K562 (cell line): Measurements from ENCODE around the gene CPA2. TPM values are rescaled to one million over a fixed set of nuclear protein-coding genes. Genes with fewer than 3 reads are reported as not detected.

Experiments used
- ATAC-seq: fragments of 200-7000 bp; cut with Tn5 transposase; 3 replicates; pipeline ENCODE4 v1.9.1; 2020; ENCODE audit warnings: moderate library complexity
- BruUV-seq: library from RNA; stranded (reverse); fragments of 400-500 nt; replicated peaks from 2 replicates; lab custom pipeline; 2021; lab: Mats Ljungman, UMichigan
- CTCF ChIA-PET: fragments of 300-600 bp; formaldehyde crosslinking; extraction: SDS; loops from one replicate; lab custom pipeline; 2021; ENCODE audit warnings: low intra/inter-chr PET ratio; lab: Yijun Ruan, JAX
- POLR2A ChIA-PET: fragments of 300-600, 350-650 bp; sonication (Branson Sonifier 250); formaldehyde crosslinking; extraction: SDS; loops from one replicate; lab custom pipeline; 2021; ENCODE audit warnings: antibody characterized with exemption, inconsistent platforms; lab: Yijun Ruan, JAX
- DNase-seq, 4 experiments: peaks; one replicate each; pipeline versions ENCODE4 v3.0.0 to v3.0.0-alpha.2; 2011 to 2018; ENCODE audit warnings: low spot score in 3 of 4, mixed read lengths in 3 of 4; ENCODE audit errors: extremely low read depth in 1 of 4
- FAIRE-seq: peaks from 2 replicates; lab custom pipeline; 2011; peaks lifted over from hg19 to GRCh38; lab: Jason Lieb, UNC
- H2AFZ ChIP-seq: 2 replicates; pipeline ENCODE4 v1.6.0; 2011; ENCODE audit warnings: low read depth, low read length, control low read depth, inconsistent platforms
- H3K27ac ChIP-seq: fragments of 200-600 bp; 3 replicates; pipeline ENCODE4 v1.8.0; 2011; ENCODE audit warnings: low read depth, mild to moderate bottlenecking, control low read depth, inconsistent platforms, low read length, moderate library complexity, mixed read lengths; ENCODE audit errors: extremely low read depth
- H3K27me3 ChIP-seq, 2 experiments: fragments of 300-600 bp in 1 of 2; 2 replicates in 1 of 2; 3 replicates in 1 of 2; pipeline versions ENCODE4 v1.6.0 to v1.8.0; 2011; ENCODE audit warnings: inconsistent platforms in 2 of 2, low read length in 2 of 2, mild to moderate bottlenecking in 1 of 2, mixed read lengths in 1 of 2, moderate library complexity in 1 of 2; ENCODE audit not compliant: control insufficient read depth in 2 of 2, insufficient read depth in 2 of 2
- H3K36me3 ChIP-seq: fragments of 300-600 bp; 3 replicates; pipeline ENCODE4 v1.8.0; 2011; ENCODE audit warnings: mild to moderate bottlenecking, low read length, inconsistent platforms; ENCODE audit not compliant: control insufficient read depth, insufficient read depth
- H3K4me1 ChIP-seq, 2 experiments: fragments of 200-600 bp in 1 of 2; replicated peaks in 1 of 2; 2 replicates in 1 of 2; 3 replicates in 1 of 2; pipeline versions ENCODE4 v1.5.1 to v1.8.0; 2011; ENCODE audit warnings: inconsistent platforms in 2 of 2, low read length in 2 of 2, mild to moderate bottlenecking in 1 of 2, mixed read lengths in 1 of 2, moderate library complexity in 1 of 2; ENCODE audit not compliant: control insufficient read depth in 2 of 2, insufficient read depth in 2 of 2
- H3K4me2 ChIP-seq: 2 replicates; pipeline ENCODE4 v1.6.1; 2011; ENCODE audit warnings: low read length, control low read depth, inconsistent platforms, mixed read lengths; ENCODE audit not compliant: insufficient read depth
- H3K4me3 ChIP-seq: fragments of 200-600 bp; sonication (generic), shearing (Covaris generic); 2 replicates; pipeline ENCODE4 v1.5.1; 2016; ENCODE audit warnings: control low read depth, inconsistent platforms
- H3K79me2 ChIP-seq: fragments of 200-600 bp; 3 replicates; pipeline ENCODE4 v1.8.0; 2011; ENCODE audit warnings: low read length, inconsistent platforms; ENCODE audit not compliant: control insufficient read depth, insufficient read depth
- H3K9ac ChIP-seq, 2 experiments: 2 replicates each; pipeline versions ENCODE4 v1.6.0 to v1.6.1; 2011; ENCODE audit warnings: low read depth in 2 of 2, low read length in 2 of 2, control low read depth in 1 of 2, inconsistent platforms in 1 of 2, mild to moderate bottlenecking in 1 of 2, mixed read lengths in 1 of 2; ENCODE audit not compliant: insufficient read depth in 1 of 2
- H3K9me1 ChIP-seq: one replicate; pipeline ENCODE4 v1.6.0; 2011; ENCODE audit warnings: inconsistent platforms, mild to moderate bottlenecking, low read length, moderate library complexity; ENCODE audit not compliant: control insufficient read depth, insufficient read depth
- H3K9me3 ChIP-seq: replicated peaks from 2 replicates; pipeline ENCODE4 v1.5.1; 2011; ENCODE audit warnings: low read depth, low read length, inconsistent platforms; ENCODE audit not compliant: control insufficient read depth, insufficient read depth
- H4K20me1 ChIP-seq: replicated peaks from 2 replicates; pipeline ENCODE4 v1.6.1; 2011; ENCODE audit warnings: low read length, inconsistent platforms, mixed read lengths; ENCODE audit not compliant: control insufficient read depth, insufficient read depth
- HDAC6 ChIP-seq: IDR thresholded peaks from 2 replicates; pipeline ENCODE4 v1.6.1; 2012; ENCODE audit warnings: low read depth, mild to moderate bottlenecking, control low read depth, inconsistent platforms, low read length, moderate library complexity
- REST ChIP-seq, 2 experiments: fragments of 450-650 bp; formaldehyde crosslinking in 1 of 2; IDR thresholded peaks; 2 replicates each; pipeline versions ENCODE4 v1.4.0 to v1.6.1; 2014 to 2020; ENCODE audit warnings: mild to moderate bottlenecking in 2 of 2, borderline replicate concordance in 1 of 2, low read depth in 1 of 2
- SLC30A9 ChIP-seq: fragments of 250-450 bp; sonication (Bioruptor Pico); IDR thresholded peaks from 2 replicates; pipeline ENCODE4 v1.8.0; 2022; ENCODE audit warnings: mild to moderate bottlenecking, moderate library complexity
- SRF ChIP-seq, 2 experiments: fragments of 250-450, 450-650 bp in 1 of 2; sonication (Bioruptor Pico) in 1 of 2; sonication (generic) in 1 of 2; formaldehyde crosslinking; IDR thresholded peaks; 2 replicates each; pipeline versions ENCODE4 v1.5.0 to v1.5.1; 2020 to 2022; ENCODE audit warnings: mild to moderate bottlenecking in 1 of 2, missing genetic modification reagents in 1 of 2
- SUPT5H ChIP-seq: fragments of 450-650 bp; IDR thresholded peaks from 2 replicates; pipeline ENCODE4 v1.6.1; 2016
- in situ Hi-C: fragments of 300-500 bp; cut with MboI; formaldehyde crosslinking; loops from 4 replicates; pipeline ENCODE4 v1.15.0; 2018; ENCODE audit warnings: inconsistent platforms, mixed read lengths
- intact Hi-C: fragments of 100-400 bp; cut with micrococcal nuclease; formaldehyde crosslinking; loops from 2 replicates; pipeline ENCODE4 v1.14.2; 2022
- polyA plus RNA-seq, 8 experiments: library from polyadenylated mRNA; depleted of rRNA in 4 of 8; stranded (reverse) in 5 of 8; unstranded in 3 of 8; fragments of >200 nt; fragmentation: Nextera tagmentation in 2 of 8; fragmentation: Illumina TruSeq in 1 of 8; extraction: Ambion mirVana in 2 of 8; extraction: Trizol in 1 of 8; gene quantifications; 2 replicates each; pipeline versions ENCODE4 v1.2.1 to v1.2.3, GENCODE V29; 2011 to 2014; ENCODE audit warnings: inconsistent platforms in 1 of 8, missing spikeins in 1 of 8
- total RNA-seq, 7 experiments: library from RNA; depleted of rRNA in 6 of 7; stranded (reverse); fragments of >200 nt in 6 of 7; fragmentation: Illumina TruSeq in 2 of 7; extraction: Trizol in 2 of 7; gene quantifications; 2 replicates each; pipeline versions ENCODE4 v1.2.1 to v1.2.3, GENCODE V29; 2011 to 2021; ENCODE audit warnings: low replicate concordance in 1 of 7
- TF ChIP-seq, protein P1 (sequence below): fragments of 250-450 bp; sonication (Bioruptor Pico); IDR thresholded peaks from 2 replicates; pipeline ENCODE4 v1.4.0; 2020; ENCODE audit warnings: mild to moderate bottlenecking, moderate library complexity

The CPA2 gene
- total and polyA plus RNA-seq, 9 of the 15 experiments (the other 6 are each of a cell fraction or from before 2014, with no cell fraction given), result 0.04 to 0.84 (median 0.09) TPM; not detected in 4

- ATAC-seq (no peak), FAIRE-seq (no peak), DNase-seq (no peak)
- peaks cover 30 to 32% of the 10 kb centered on the region in 2 experiments for H3K27me3 ChIP-seq
- CTCF ChIA-PET, result no interaction called here
- no peaks in the 10 kb centered on the region for H3K79me2 ChIP-seq
- H3K4me2 ChIP-seq, result no peak overlapping the region
- in situ Hi-C loops, result no loop called here
- no peaks in the 10 kb centered on the region for H3K9me1 ChIP-seq
- no peaks in the 10 kb centered on the region for H3K36me3 ChIP-seq
- no peaks in the 10 kb centered on the region for H3K4me1 ChIP-seq
- POLR2A ChIA-PET, result no interaction called here
- no peak overlapping the region for H2AFZ ChIP-seq
- no peak overlapping the region for H3K27ac ChIP-seq
- no peaks in the 10 kb centered on the region for H4K20me1 ChIP-seq
- H3K9me3 ChIP-seq, result no peaks in the 10 kb centered on the region
- H3K4me3 ChIP-seq, result no peak overlapping the region
- no TSS peak for BruUV-seq
- no peak overlapping the region for H3K9ac ChIP-seq
- intact Hi-C loops, result loop anchor here (5.0 to 10.0 kb wide), 2 partner anchors 207 to 556 kb away; partner anchors contain the start of gene KLHDC10
- TF ChIP-seq SUPT5H, result no peak
- TF ChIP-seq REST (IDR thresholded peaks at IDR 0.05; ENCODE audit: borderline replicate concordance), result no peak
- TF ChIP-seq REST (CRISPR knock-in tag; IDR thresholded peaks at IDR 0.05; ENCODE audit: low read depth), result no peak
- no peak for TF ChIP-seq HDAC6
- TF ChIP-seq SLC30A9, result no peak
- TF ChIP-seq, protein P1, sequence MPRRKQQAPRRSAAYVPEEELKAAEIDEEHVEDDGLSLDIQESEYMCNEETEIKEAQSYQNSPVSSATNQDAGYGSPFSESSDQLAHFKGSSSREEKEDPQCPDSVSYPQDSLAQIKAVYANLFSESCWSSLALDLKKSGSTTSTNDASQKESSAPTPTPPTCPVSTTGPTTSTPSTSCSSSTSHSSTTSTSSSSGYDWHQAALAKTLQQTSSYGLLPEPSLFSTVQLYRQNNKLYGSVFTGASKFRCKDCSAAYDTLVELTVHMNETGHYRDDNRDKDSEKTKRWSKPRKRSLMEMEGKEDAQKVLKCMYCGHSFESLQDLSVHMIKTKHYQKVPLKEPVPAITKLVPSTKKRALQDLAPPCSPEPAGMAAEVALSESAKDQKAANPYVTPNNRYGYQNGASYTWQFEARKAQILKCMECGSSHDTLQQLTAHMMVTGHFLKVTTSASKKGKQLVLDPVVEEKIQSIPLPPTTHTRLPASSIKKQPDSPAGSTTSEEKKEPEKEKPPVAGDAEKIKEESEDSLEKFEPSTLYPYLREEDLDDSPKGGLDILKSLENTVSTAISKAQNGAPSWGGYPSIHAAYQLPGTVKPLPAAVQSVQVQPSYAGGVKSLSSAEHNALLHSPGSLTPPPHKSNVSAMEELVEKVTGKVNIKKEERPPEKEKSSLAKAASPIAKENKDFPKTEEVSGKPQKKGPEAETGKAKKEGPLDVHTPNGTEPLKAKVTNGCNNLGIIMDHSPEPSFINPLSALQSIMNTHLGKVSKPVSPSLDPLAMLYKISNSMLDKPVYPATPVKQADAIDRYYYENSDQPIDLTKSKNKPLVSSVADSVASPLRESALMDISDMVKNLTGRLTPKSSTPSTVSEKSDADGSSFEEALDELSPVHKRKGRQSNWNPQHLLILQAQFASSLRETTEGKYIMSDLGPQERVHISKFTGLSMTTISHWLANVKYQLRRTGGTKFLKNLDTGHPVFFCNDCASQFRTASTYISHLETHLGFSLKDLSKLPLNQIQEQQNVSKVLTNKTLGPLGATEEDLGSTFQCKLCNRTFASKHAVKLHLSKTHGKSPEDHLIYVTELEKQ (CRISPR knock-in tag), result no peak
- TF ChIP-seq SRF (CRISPR knock-in tag; IDR thresholded peaks at IDR 0.05), result no peak
Measured at GRCh38 chr7:130278860-130279259, 12.2 kb downstream of the CPA2 start.
